Activated B cell treated with CpG ODN at 0.5 μM for 24 hours (primary cell): ENCODE data around the gene ABCG2. TPM values are rescaled to one million over a fixed set of nuclear protein-coding genes. Genes with fewer than 3 reads are reported as not detected.

Experiments used
- ATAC-seq: fragments of 200-7000 bp; cut with Tn5 transposase; one replicate; pipeline ENCODE4 v1.10.0; 2021; ENCODE audit warnings: low read depth, mild to moderate bottlenecking, moderate library complexity
- CTCF ChIA-PET: fragments of 350-600 bp; sonication (Branson Sonifier 250); formaldehyde crosslinking; loops from one replicate; lab custom pipeline; 2021; ENCODE audit warnings: antibody characterized with exemption; lab: Charles Lee
- POLR2A ChIA-PET: fragments of 350-600 bp; sonication (Branson Sonifier 250); formaldehyde crosslinking; loops from one replicate; lab custom pipeline; 2021; ENCODE audit warnings: antibody characterized with exemption; lab: Charles Lee
- DNase-seq: peaks from one replicate; pipeline ENCODE4 v3.0.0; 2022
- H3K27ac Mint-ChIP-seq: one replicate; pipeline ENCODE4 v1.8.0; 2020; ENCODE audit warnings: mixed read lengths
- H3K27me3 Mint-ChIP-seq: one replicate; pipeline ENCODE4 v1.8.0; 2021; ENCODE audit warnings: mixed read lengths
- H3K36me3 Mint-ChIP-seq: one replicate; pipeline ENCODE4 v1.8.0; 2021; ENCODE audit warnings: low read depth, mixed read lengths
- H3K4me1 Mint-ChIP-seq: one replicate; pipeline ENCODE4 v1.8.0; 2021; ENCODE audit warnings: mixed read lengths
- H3K4me3 Mint-ChIP-seq: one replicate; pipeline ENCODE4 v1.8.0; 2020; ENCODE audit warnings: mild to moderate bottlenecking, mixed read lengths
- H3K9me3 Mint-ChIP-seq: one replicate; pipeline ENCODE4 v1.8.0; 2020; ENCODE audit warnings: mixed read lengths
- intact Hi-C: fragments of 100-400 bp; cut with micrococcal nuclease; formaldehyde crosslinking; loops from one replicate; pipeline ENCODE4 v1.15.1; 2024
- total RNA-seq: library from RNA; stranded (reverse); gene quantifications from 2 replicates; pipeline ENCODE4 v1.2.3, GENCODE V29; 2022
- TF ChIP-seq, protein P1 (sequence below): fragments of 200-600 bp; IDR thresholded peaks from one replicate; pipeline ENCODE4 v1.8.0; 2022; ENCODE audit warnings: antibody characterized with exemption, mild to moderate bottlenecking

Gene ABCG2
- total RNA-seq, 1 donor from 2014 or later, result 0.13 TPM

DNA sequence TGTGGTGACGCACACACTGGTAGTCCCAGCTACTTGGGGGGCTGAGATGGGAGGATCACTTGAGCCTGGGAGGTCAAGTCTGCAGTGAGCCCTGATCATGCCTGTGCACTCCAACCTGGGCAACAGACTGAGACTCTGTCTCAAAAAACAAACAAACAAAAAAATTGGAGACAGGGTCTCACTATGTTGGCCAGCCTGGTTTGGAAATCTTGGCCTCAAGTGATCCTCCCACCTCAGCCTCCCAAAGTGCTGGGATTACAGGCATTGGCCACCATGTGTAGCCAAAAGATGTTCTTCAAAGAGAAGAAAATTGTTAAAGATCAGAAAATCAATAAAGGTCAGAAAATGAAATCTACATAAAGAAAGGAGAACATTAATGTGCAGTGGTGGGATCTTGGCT, 41.7 kb upstream of the ABCG2 start:
- no peak overlapping the region for H3K4me3 Mint-ChIP-seq
- H3K27me3 Mint-ChIP-seq, result peaks cover 2% of the 10 kb centered on the region
- no peak for ATAC-seq
- H3K9me3 Mint-ChIP-seq, result no peaks in the 10 kb centered on the region
- POLR2A ChIA-PET, result no interaction called here
- no peaks in the 10 kb centered on the region for H3K36me3 Mint-ChIP-seq
- intact Hi-C loops, result no loop called here
- no peaks in the 10 kb centered on the region for H3K4me1 Mint-ChIP-seq
- DNase-seq, result no peak
- TF ChIP-seq, protein P1, sequence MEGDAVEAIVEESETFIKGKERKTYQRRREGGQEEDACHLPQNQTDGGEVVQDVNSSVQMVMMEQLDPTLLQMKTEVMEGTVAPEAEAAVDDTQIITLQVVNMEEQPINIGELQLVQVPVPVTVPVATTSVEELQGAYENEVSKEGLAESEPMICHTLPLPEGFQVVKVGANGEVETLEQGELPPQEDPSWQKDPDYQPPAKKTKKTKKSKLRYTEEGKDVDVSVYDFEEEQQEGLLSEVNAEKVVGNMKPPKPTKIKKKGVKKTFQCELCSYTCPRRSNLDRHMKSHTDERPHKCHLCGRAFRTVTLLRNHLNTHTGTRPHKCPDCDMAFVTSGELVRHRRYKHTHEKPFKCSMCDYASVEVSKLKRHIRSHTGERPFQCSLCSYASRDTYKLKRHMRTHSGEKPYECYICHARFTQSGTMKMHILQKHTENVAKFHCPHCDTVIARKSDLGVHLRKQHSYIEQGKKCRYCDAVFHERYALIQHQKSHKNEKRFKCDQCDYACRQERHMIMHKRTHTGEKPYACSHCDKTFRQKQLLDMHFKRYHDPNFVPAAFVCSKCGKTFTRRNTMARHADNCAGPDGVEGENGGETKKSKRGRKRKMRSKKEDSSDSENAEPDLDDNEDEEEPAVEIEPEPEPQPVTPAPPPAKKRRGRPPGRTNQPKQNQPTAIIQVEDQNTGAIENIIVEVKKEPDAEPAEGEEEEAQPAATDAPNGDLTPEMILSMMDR, result no peak
- H3K27ac Mint-ChIP-seq, result no peak overlapping the region
- CTCF ChIA-PET, result no interaction called here

DNA sequence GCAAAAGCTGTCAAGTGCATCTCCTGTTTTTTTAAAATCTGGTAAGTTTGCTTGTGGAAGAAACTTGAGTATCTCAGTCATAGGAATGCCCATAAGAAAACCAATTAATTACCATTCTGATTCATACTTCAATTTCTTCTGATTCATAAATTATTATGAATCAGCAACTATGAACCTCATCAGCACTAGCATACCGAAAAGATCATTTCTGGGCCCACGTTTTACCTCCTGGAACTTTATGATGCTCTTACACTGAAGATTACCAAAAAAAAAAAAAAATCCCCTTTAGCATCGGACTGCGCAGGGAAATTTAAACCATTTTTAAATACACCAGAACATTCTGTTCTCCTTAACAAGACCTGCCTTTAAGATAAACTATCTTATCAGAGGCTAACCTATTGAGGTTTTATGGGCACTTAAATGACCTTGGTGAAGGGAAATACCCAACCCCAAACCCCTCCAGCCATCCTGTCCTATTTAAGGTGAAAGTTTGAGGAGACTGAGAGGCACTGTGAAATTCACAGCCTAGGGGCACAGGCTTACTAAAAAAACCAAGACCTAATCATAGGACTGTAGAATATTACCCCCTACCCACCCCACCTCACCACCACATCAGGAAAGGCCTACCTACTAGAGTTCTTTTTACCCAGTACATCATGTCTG, 38.2 kb upstream of the ABCG2 start:
- intact Hi-C loops, result no loop called here
- H3K4me1 Mint-ChIP-seq, result no peaks in the 10 kb centered on the region
- ChIA-PET POLR2A (no interaction called here), CTCF (interaction anchor here (1.9 kb wide), 1 partner anchor 15 kb away, joined by 7 read pairs; no protein-coding TSS in a partner anchor)
- H3K27me3 Mint-ChIP-seq, result no peaks in the 10 kb centered on the region
- no peaks in the 10 kb centered on the region for H3K9me3 Mint-ChIP-seq
- H3K4me3 Mint-ChIP-seq, result no peak overlapping the region
- H3K27ac Mint-ChIP-seq, result no peak overlapping the region
- DNase-seq (no peak), ATAC-seq (no peak)
- TF ChIP-seq, protein P1, result no peak
- H3K36me3 Mint-ChIP-seq, result no peaks in the 10 kb centered on the region

DNA sequence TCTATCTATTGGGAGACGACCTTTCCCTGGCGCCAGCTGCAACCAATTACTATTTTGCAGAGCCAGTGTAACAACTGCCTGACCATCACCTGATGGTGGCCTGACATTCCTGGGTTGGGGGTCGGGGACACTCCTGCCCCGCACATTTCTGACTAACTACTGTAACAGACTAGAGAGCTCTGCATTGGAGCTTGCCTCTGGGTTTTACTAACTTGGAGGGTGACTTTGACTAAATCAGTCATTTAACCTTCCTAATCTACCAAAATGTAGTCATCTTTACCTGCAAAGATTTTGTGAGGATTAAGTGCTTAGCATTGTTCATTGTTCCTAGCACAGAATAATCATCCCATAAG, 37.5 kb upstream of the ABCG2 start:
- no peak overlapping the region for H3K4me3 Mint-ChIP-seq
- TF ChIP-seq, protein P1, result no peak
- no peaks in the 10 kb centered on the region for H3K36me3 Mint-ChIP-seq
- ChIA-PET CTCF (no interaction called here), POLR2A (no interaction called here)
- DNase-seq (no peak), ATAC-seq (no peak)
- intact Hi-C loops, result no loop called here
- H3K27me3 Mint-ChIP-seq, result no peaks in the 10 kb centered on the region
- H3K27ac Mint-ChIP-seq, result no peak overlapping the region
- no peaks in the 10 kb centered on the region for H3K4me1 Mint-ChIP-seq
- H3K9me3 Mint-ChIP-seq, result no peaks in the 10 kb centered on the region

DNA sequence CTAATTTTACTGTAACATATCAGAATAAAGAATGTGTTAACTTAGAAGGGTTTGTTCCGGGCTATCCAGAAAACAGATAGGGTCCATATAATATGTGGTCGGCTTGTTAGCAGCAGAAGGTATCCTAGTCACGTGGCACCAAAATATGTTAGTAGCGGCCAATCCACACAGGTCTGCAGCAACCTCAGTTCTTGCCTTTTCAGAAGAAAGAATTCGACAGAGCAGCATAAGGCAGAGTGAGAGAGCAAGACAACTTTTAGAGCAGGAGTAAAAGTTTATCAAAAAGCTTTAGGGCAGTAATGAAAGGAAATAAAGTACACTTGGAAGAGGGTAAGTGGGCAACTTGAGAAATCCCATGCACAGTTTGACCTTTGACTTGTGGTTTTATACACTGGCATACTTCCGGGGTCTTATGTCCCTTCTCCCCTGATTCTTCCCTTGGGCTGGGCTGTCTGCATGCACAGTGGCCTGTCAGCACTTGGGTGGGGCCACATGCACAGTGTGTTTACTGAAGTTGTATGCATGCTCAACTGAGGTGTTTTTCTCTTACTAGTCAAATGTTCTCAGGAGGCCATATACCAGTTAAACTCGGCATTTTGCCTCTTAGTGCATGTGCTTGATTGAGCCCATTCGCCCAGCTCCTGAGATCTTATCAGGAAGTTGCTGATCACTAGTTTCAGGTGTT, 37.0 kb upstream of the ABCG2 start:
- no peak overlapping the region for H3K27ac Mint-ChIP-seq
- no peaks in the 10 kb centered on the region for H3K27me3 Mint-ChIP-seq
- no peaks in the 10 kb centered on the region for H3K4me1 Mint-ChIP-seq
- DNase-seq (no peak), ATAC-seq (no peak)
- TF ChIP-seq, protein P1, result no peak
- ChIA-PET CTCF (no interaction called here), POLR2A (no interaction called here)
- intact Hi-C loops, result no loop called here
- no peaks in the 10 kb centered on the region for H3K36me3 Mint-ChIP-seq
- H3K9me3 Mint-ChIP-seq, result no peaks in the 10 kb centered on the region
- H3K4me3 Mint-ChIP-seq, result no peak overlapping the region

DNA sequence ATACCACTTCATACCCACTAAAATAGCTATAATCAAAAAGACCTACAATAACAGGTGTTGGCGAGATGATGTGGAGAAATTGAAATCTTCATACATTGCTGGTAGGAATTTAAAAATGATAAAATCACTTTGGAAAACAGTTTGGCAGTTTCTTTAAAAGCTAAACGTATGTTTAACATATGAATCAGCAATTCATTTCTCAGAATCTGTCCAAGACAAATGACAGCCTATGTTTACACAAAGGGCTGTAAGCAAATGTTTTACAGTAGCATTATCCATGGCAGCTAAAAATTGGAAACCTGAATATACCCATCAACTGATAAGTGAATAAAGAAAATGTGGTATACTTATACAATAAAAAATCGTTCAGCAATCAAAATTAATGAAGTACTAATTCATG, 33.0 kb upstream of the ABCG2 start:
- CTCF ChIA-PET, result no interaction called here
- Mint-ChIP-seq H3K9me3 (no peaks in the 10 kb centered on the region), H3K27me3 (no peaks in the 10 kb centered on the region), H3K27ac (no peak overlapping the region), H3K4me3 (no peak overlapping the region), H3K4me1 (no peaks in the 10 kb centered on the region), H3K36me3 (no peaks in the 10 kb centered on the region)
- intact Hi-C loops, result no loop called here
- POLR2A ChIA-PET, result no interaction called here
- TF ChIP-seq, protein P1, result no peak
- DNase-seq (no peak), ATAC-seq (no peak)
